HL-60/S4 treated with retinoic acid at 250 ng/mL for 4 days and 3 days (cell line): ENCODE results near the gene ZC3H10.

Experiments used
- in situ Hi-C: fragments of 300-500 bp; cut with MboI; formaldehyde crosslinking; loops from 2 replicates; pipeline ENCODE4 v1.7.0; 2022; ENCODE audit warnings: low sequenced_read_pairs

Gene ZC3H10

DNA sequence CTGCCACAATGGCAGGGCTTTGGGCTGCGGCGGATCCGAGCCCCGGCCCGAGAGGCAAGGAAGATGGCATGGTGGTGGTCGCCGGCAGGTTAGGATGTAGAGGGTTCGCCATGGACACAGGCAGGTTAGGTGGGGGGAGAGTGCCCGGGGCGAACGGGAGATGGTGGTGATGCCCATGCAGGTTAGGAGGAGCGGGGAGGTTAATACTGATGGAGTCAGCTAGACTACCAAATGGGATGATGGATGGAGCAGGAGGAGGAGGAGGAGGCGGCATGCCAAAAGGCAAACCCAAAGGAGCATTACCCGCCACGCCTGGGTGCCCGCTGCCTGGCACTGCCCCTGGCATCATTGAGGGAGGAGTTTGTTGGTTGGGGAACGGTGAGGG is 46.3 kb downstream of the ZC3H10 start:
- in situ Hi-C loops = no loop called here

GRCh38 chr12:56165369-56165768 is 47.3 kb downstream of the ZC3H10 start:
- in situ Hi-C loops = no loop called here

GRCh38 chr12:56169229-56169759 is 51.2 kb downstream of the ZC3H10 start:
- in situ Hi-C loops = no loop called here

GRCh38 chr12:56172839-56173238 is 54.8 kb downstream of the ZC3H10 start:
- in situ Hi-C loops = no loop called here
